ENCODE data around the gene PRIM1.

PRIM1 gene

GRCh38 chr12:56768424-56768823 is 16.3 kb upstream of the PRIM1 start:
- H3K4me1 ChIP-seq (ENCODE audit: control insufficient read depth, insufficient read depth, low read length): no peaks in the 10 kb centered on the region
- no peaks in the 10 kb centered on the region for H3K9me3 ChIP-seq (ENCODE audit: control insufficient read depth, insufficient read depth, low read depth, low read length)
- no peak overlapping the region for H3K27ac ChIP-seq (ENCODE audit: extremely low read depth, low read depth, low read length)
- no peak for TF ChIP-seq ZNF692 (tag by site-specific recombination; IDR thresholded peaks at IDR 0.05)
- TF ChIP-seq ZNF24 (tag by site-specific recombination; IDR thresholded peaks at IDR 0.05): no peak
- TF ChIP-seq ZNF140 (tag by site-specific recombination; IDR thresholded peaks at IDR 0.05): no peak
- TF ChIP-seq HIC1 (tag by site-specific recombination; IDR thresholded peaks at IDR 0.05): no peak
- TF ChIP-seq ZNF654 (tag by site-specific recombination; IDR thresholded peaks at IDR 0.05; ENCODE audit: low read depth): no peak
- no peak for TF ChIP-seq ZBTB7A (tag by site-specific recombination; IDR thresholded peaks at IDR 0.05; ENCODE audit: low read depth)
- ChIA-PET CTCF (interaction anchor here (0.6 to 0.7 kb wide), 2 partner anchors 11 to 131 kb away, joined by 3 to 5 read pairs; no protein-coding TSS in a partner anchor), POLR2A (interaction anchor here (1.0 kb wide), 1 partner anchor 10 kb away, joined by 3 read pairs; no protein-coding TSS in a partner anchor)
- no peak overlapping the region for H3K4me3 ChIP-seq (ENCODE audit: low read depth, low read length)
- H3K36me3 ChIP-seq (ENCODE audit: control insufficient read depth in 2 of 2, insufficient read depth in 1 of 2, low read length in 2 of 2): no peaks in the 10 kb centered on the region

- H3K4me3 ChIP-seq (ENCODE audit: low read depth, low read length): no peak overlapping the region
- H3K9me3 ChIP-seq (ENCODE audit: control insufficient read depth, insufficient read depth, low read depth, low read length): no peaks in the 10 kb centered on the region
- no peak for TF ChIP-seq ZNF600 (tag by site-specific recombination; IDR thresholded peaks at IDR 0.05)
- TF ChIP-seq ZNF830 (tag by site-specific recombination; IDR thresholded peaks at IDR 0.05; ENCODE audit: low read depth): no peak
- no peak for TF ChIP-seq OVOL3 (tag by site-specific recombination; IDR thresholded peaks at IDR 0.05)
- no peak for TF ChIP-seq ZNF132 (tag by site-specific recombination; IDR thresholded peaks at IDR 0.05; ENCODE audit: borderline replicate concordance)
- no peak for TF ChIP-seq ZBTB6 (tag by site-specific recombination; IDR thresholded peaks at IDR 0.05)
- no peak for TF ChIP-seq ZNF548 (tag by site-specific recombination; IDR thresholded peaks at IDR 0.05)
- no peak for TF ChIP-seq ZNF37A (tag by site-specific recombination; IDR thresholded peaks at IDR 0.05)
- no peak for TF ChIP-seq GLI4 (tag by site-specific recombination; IDR thresholded peaks at IDR 0.05)
- TF ChIP-seq ZFP41 (tag by site-specific recombination; IDR thresholded peaks at IDR 0.05; ENCODE audit: borderline replicate concordance): no peak
- TF ChIP-seq ZNF146 (tag by site-specific recombination; IDR thresholded peaks at IDR 0.05): no peak
- TF ChIP-seq ZSCAN16 (tag by site-specific recombination; IDR thresholded peaks at IDR 0.05): no peak
- no peak for TF ChIP-seq ZNF501 (tag by site-specific recombination; IDR thresholded peaks at IDR 0.05)
- TF ChIP-seq ZNF558 (tag by site-specific recombination; IDR thresholded peaks at IDR 0.05): no peak
- no peak for TF ChIP-seq ZNF280C (tag by site-specific recombination; IDR thresholded peaks at IDR 0.05)
- no peak for TF ChIP-seq ZNF350 (tag by site-specific recombination; IDR thresholded peaks at IDR 0.05)
- TF ChIP-seq ZNF658 (tag by site-specific recombination; IDR thresholded peaks at IDR 0.05): no peak
- no peak for TF ChIP-seq ZNF211 (tag by site-specific recombination; IDR thresholded peaks at IDR 0.05; ENCODE audit: low read depth)
- no peak for TF ChIP-seq ZBTB10 (tag by site-specific recombination; IDR thresholded peaks at IDR 0.05)
- CTCF ChIA-PET: interaction anchor here (0.5 to 1.7 kb wide), 3 partner anchors 12 to 235 kb away, joined by 3 to 6 read pairs (median 3); no protein-coding TSS in a partner anchor
- POLR2A ChIA-PET: no interaction called here
- H3K4me1 ChIP-seq (ENCODE audit: control insufficient read depth, insufficient read depth, low read length): no peaks in the 10 kb centered on the region
- no peaks in the 10 kb centered on the region for H3K36me3 ChIP-seq (ENCODE audit: control insufficient read depth in 2 of 2, insufficient read depth in 1 of 2, low read length in 2 of 2)
- no peak overlapping the region for H3K27ac ChIP-seq (ENCODE audit: extremely low read depth, low read depth, low read length)
Observed at GRCh38 chr12:56766535-56766934, 14.4 kb upstream of the PRIM1 start.
